ENCODE measurements around the gene MRPS21. TPM values are rescaled to one million over a fixed set of nuclear protein-coding genes. Genes with fewer than 3 reads are reported as not detected.
"Not testable (repeated sequence)": the region's sequence is repeated elsewhere in the genome, so short reads cannot be mapped to it uniquely, and the experiment has no call there.

The MRPS21 gene
- total RNA-seq, 4 donors from 2014 or later: 27.8 to 46.3 (median 31.5) TPM

- in situ Hi-C loops (cut with MboI; ENCODE audit: low sequenced_read_pairs in 4 of 4) (no loop called here), intact Hi-C loops (cut with DNase I; ENCODE audit: low total_unique reads) (no loop called here)
- Histone ChIP-seq H3K27ac (no peak overlapping the region), H3K4me3 (no peak overlapping the region), H3K36me3 (peaks cover 0 to 47% of the 10 kb centered on the region in 2 donors), H3K9me3 (no peaks in the 10 kb centered on the region), H3K4me1 (peaks cover 0 to 4% of the 10 kb centered on the region in 2 donors), H3K27me3 (no peaks in the 10 kb centered on the region)
- TF ChIP-seq CTCF (IDR thresholded peaks at IDR 0.05 in 4 of 5, conservative IDR thresholded peaks at IDR 0.05 in 1 of 5) (no peak), POLR2A (IDR thresholded peaks at IDR 0.05) (no peak)
- DNase-seq: no peak
- no peak for ATAC-seq
Measured at GRCh38 chr1:150302338-150302737, 8.7 kb downstream of the MRPS21 start.

- Histone ChIP-seq H3K4me1 (peaks cover 0 to 4% of the 10 kb centered on the region in 2 donors), H3K4me3 (no peak overlapping the region), H3K27ac (no peak overlapping the region), H3K36me3 (peaks cover 0 to 43% of the 10 kb centered on the region in 2 donors), H3K9me3 (no peaks in the 10 kb centered on the region), H3K27me3 (no peaks in the 10 kb centered on the region)
- ATAC-seq: no peak
- in situ Hi-C loops (cut with MboI; ENCODE audit: low sequenced_read_pairs in 4 of 4): no loop called here
- TF ChIP-seq CTCF (IDR thresholded peaks at IDR 0.05 in 4 of 5, conservative IDR thresholded peaks at IDR 0.05 in 1 of 5) (no peak), POLR2A (IDR thresholded peaks at IDR 0.05) (no peak)
- DNase-seq: no peak
- intact Hi-C loops (cut with DNase I; ENCODE audit: low total_unique reads): no loop called here
Measured at GRCh38 chr1:150302902-150303301, 9.2 kb downstream of the MRPS21 start.

- H3K27me3 ChIP-seq; H3K4me1 ChIP-seq; in situ Hi-C loops (cut with MboI; ENCODE audit: low sequenced_read_pairs in 4 of 4); H3K27ac ChIP-seq; intact Hi-C loops (cut with DNase I; ENCODE audit: low total_unique reads); H3K36me3 ChIP-seq; ATAC-seq; H3K4me3 ChIP-seq; H3K9me3 ChIP-seq; DNase-seq: not testable (repeated sequence)
Measured at GRCh38 chr1:150308585-150308984, 14.9 kb downstream of the MRPS21 start.

GRCh38 chr1:150309758-150310508 lies 16.3 kb downstream of the MRPS21 start:
- Histone ChIP-seq H3K27ac (no peak overlapping the region), H3K36me3 (peaks cover 0 to 7% of the 10 kb centered on the region in 2 donors), H3K4me1 (no peaks in the 10 kb centered on the region), H3K9me3 (no peaks in the 10 kb centered on the region), H3K4me3 (no peak overlapping the region), H3K27me3 (no peaks in the 10 kb centered on the region)
- TF ChIP-seq CTCF (IDR thresholded peaks at IDR 0.05 in 4 of 5, conservative IDR thresholded peaks at IDR 0.05 in 1 of 5) (no peak), POLR2A (IDR thresholded peaks at IDR 0.05) (no peak)
- DNase-seq: no peak
- intact Hi-C loops (cut with DNase I; ENCODE audit: low total_unique reads) (no loop called here), in situ Hi-C loops (cut with MboI; ENCODE audit: low sequenced_read_pairs in 4 of 4) (no loop called here)
- ATAC-seq: no peak

- ATAC-seq (no peak), DNase-seq (no peak)
- peaks cover 0 to 7% of the 10 kb centered on the region in 2 donors for H3K36me3 ChIP-seq
- intact Hi-C loops (cut with DNase I; ENCODE audit: low total_unique reads) (no loop called here), in situ Hi-C loops (cut with MboI; ENCODE audit: low sequenced_read_pairs in 4 of 4) (no loop called here)
- H3K9me3 ChIP-seq: no peaks in the 10 kb centered on the region
- TF ChIP-seq POLR2A (IDR thresholded peaks at IDR 0.05) (no peak), CTCF (IDR thresholded peaks at IDR 0.05 in 4 of 5, conservative IDR thresholded peaks at IDR 0.05 in 1 of 5) (no peak)
- no peak overlapping the region for H3K27ac ChIP-seq
- H3K27me3 ChIP-seq: no peaks in the 10 kb centered on the region
- no peak overlapping the region for H3K4me3 ChIP-seq
- no peaks in the 10 kb centered on the region for H3K4me1 ChIP-seq
Measured at GRCh38 chr1:150311762-150312161, 18.1 kb downstream of the MRPS21 start.

- DNase-seq; ATAC-seq; H3K4me1 ChIP-seq; intact Hi-C loops (cut with DNase I; ENCODE audit: low total_unique reads); in situ Hi-C loops (cut with MboI; ENCODE audit: low sequenced_read_pairs in 4 of 4); H3K36me3 ChIP-seq; H3K27ac ChIP-seq; H3K27me3 ChIP-seq; H3K9me3 ChIP-seq; H3K4me3 ChIP-seq: not testable (repeated sequence)
Measured at GRCh38 chr1:150314691-150315090, 21.0 kb downstream of the MRPS21 start.

Measured in gastrocnemius medialis (tissue), 4 donors.